Mononuclear cell (primary cell): ENCODE data around the gene ZNF563. TPM values are rescaled to one million over a fixed set of nuclear protein-coding genes. Genes with fewer than 3 reads are reported as not detected.

Experiments
- H3K27me3 ChIP-seq: 2 replicates; pipeline ENCODE4 v1.6.0; 2011; ENCODE audit warnings: low read length, control low read depth; ENCODE audit not compliant: insufficient read depth
- H3K4me1 ChIP-seq: 2 replicates; pipeline ENCODE4 v1.5.1; 2011; ENCODE audit warnings: mild to moderate bottlenecking, low read length, control low read depth; ENCODE audit not compliant: insufficient read depth
- H3K4me3 ChIP-seq: 2 replicates; pipeline ENCODE4 v1.5.1; 2011; ENCODE audit warnings: mild to moderate bottlenecking, low read length, moderate library complexity
- H3K9me3 ChIP-seq: 2 replicates; pipeline ENCODE4 v1.5.1; 2011; ENCODE audit warnings: low read depth, mild to moderate bottlenecking, control low read depth, low read length
- total RNA-seq: library from RNA; depleted of rRNA; stranded (reverse); fragments of >200 nt; gene quantifications from one replicate; pipeline ENCODE4 v1.2.3, GENCODE V29; 2012

The ZNF563 gene
- total RNA-seq, 1 donor, result 3.1 TPM

DNA sequence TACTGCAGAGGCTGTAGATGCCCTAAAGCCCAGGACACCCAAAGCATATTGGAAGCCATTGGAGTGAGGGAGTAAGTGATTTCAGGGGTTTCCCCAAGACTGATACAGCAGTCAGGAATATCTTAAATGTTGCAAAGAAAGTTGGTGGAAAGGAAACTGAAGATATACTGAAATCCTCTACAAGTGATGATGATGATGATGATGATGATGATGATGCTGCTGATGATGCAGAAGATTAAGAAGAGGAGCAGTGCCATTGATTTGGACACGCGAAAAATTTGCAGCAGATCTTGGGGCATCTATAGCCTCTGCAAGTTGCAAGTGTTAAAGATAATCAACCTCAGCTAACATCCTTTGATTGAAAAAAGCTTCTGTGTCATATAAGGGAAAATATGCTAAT lies 62.6 kb downstream of the ZNF563 start:
- Histone ChIP-seq H3K27me3 (no peaks in the 10 kb centered on the region), H3K4me1 (no peaks in the 10 kb centered on the region), H3K9me3 (peaks cover 62% of the 10 kb centered on the region), H3K4me3 (no peak overlapping the region)

Other genes starting within 250 kb of the ZNF563 start
- gene ZNF20, start 193.3 kb downstream of the ZNF563 start, total RNA-seq, result 1.9 TPM
- gene ZNF625, start 176.9 kb downstream of the ZNF563 start, total RNA-seq, result 1.7 TPM
- gene ZNF136, start 170.5 kb downstream of the ZNF563 start, total RNA-seq, result 67.0 TPM
- gene ZNF44, start 38.8 kb downstream of the ZNF563 start, total RNA-seq, result 24.7 TPM
- gene ZNF442, start 32.0 kb upstream of the ZNF563 start, total RNA-seq, result 1.0 TPM
- 3.0 TPM for gene ZNF799, start 67.6 kb upstream of the ZNF563 start, total RNA-seq
- 2.3 TPM for gene ZNF443, start 107.4 kb upstream of the ZNF563 start, total RNA-seq
- gene ZNF709, start 151.2 kb upstream of the ZNF563 start, total RNA-seq, result 3.0 TPM
- 17.6 TPM for gene ZNF564, start 217.8 kb upstream of the ZNF563 start, total RNA-seq